Omental fat pad (tissue), 4 donors: ENCODE measurements around the gene CDC42BPB. TPM values are rescaled to one million over a fixed set of nuclear protein-coding genes. Genes with fewer than 3 reads are reported as not detected.
A peak's percentile ranks its signal among the peaks of the same experiment; 100 is the strongest.

ENCODE experiments used
- ATAC-seq: fragments of 150-250 bp; one replicate; pipeline ENCODE4 v1.9.1; 2016; ENCODE audit warnings: mild to moderate bottlenecking, moderate library complexity; ENCODE audit not compliant: low FRiP score
- DNase-seq: peaks from one replicate; pipeline ENCODE4 v3.0.0-alpha.2; 2019; ENCODE audit warnings: low spot score
- CTCF ChIP-seq, 3 donors: fragments of 450-650 bp; IDR thresholded peaks; one replicate each; pipeline ENCODE4 v1.5.1; 2016 to 2017; ENCODE audit warnings: antibody characterized with exemption in 3 of 3, mild to moderate bottlenecking in 3 of 3, moderate library complexity in 2 of 3
- total RNA-seq, 4 donors: library from RNA; depleted of rRNA; stranded (reverse); fragments of >200 nt; gene quantifications; one replicate each; pipeline ENCODE4 v1.1.0, GENCODE V29; 2016

CDC42BPB gene
- total RNA-seq, 4 donors from 2014 or later, result 63.7 to 131 (median 113) TPM

GRCh38 chr14:103064436-103064835 lies 7.1 kb upstream of the CDC42BPB start:
- no peak for DNase-seq
- no peak for ATAC-seq
- no peak for TF ChIP-seq CTCF (IDR thresholded peaks at IDR 0.05)

- DNase-seq, result no peak
- no peak for ATAC-seq
- TF ChIP-seq CTCF (IDR thresholded peaks at IDR 0.05), result no peak
Observed at GRCh38 chr14:103061482-103061976, 4.2 kb upstream of the CDC42BPB start.

- DNase-seq (no peak), ATAC-seq (no peak)
- TF ChIP-seq CTCF (IDR thresholded peaks at IDR 0.05), result no peak
Observed at GRCh38 chr14:103059556-103059955, 2.2 kb upstream of the CDC42BPB start.

- DNase-seq (no peak), ATAC-seq (peak; percentile 26)
- TF ChIP-seq CTCF (IDR thresholded peaks at IDR 0.05), result no peak
Observed at GRCh38 chr14:103058164-103059055, 1.1 kb upstream of the CDC42BPB start.

GRCh38 chr14:103057028-103057371 lies 349 bp downstream of the CDC42BPB start:
- DNase-seq (no peak), ATAC-seq (no peak)
- no peak for TF ChIP-seq CTCF (IDR thresholded peaks at IDR 0.05)

- no peak for DNase-seq
- no peak for TF ChIP-seq CTCF (IDR thresholded peaks at IDR 0.05)
- ATAC-seq, result no peak
Observed at GRCh38 chr14:103056322-103057027, 874 bp downstream of the CDC42BPB start.
